Panc1 (cell line): ENCODE results near the gene BRD1.

Experiments used
- CTCF ChIP-seq: fragments of 450-650 bp; IDR thresholded peaks from 2 replicates; pipeline ENCODE4 v1.5.1; 2017; ENCODE audit warnings: mild to moderate bottlenecking
- POLR2AphosphoS5 ChIP-seq: IDR thresholded peaks from 2 replicates; pipeline ENCODE4 v1.6.1; 2012; ENCODE audit warnings: mild to moderate bottlenecking, low read depth, low read length, moderate library complexity
- REST ChIP-seq, 2 experiments: IDR thresholded peaks; 2 replicates each; pipeline ENCODE4 v1.6.1; 2011 to 2012; ENCODE audit warnings: low read depth in 2 of 2, control low read depth in 1 of 2, low read length in 1 of 2, mild to moderate bottlenecking in 1 of 2, moderate library complexity in 1 of 2; ENCODE audit not compliant: insufficient read depth in 1 of 2
- TCF7L2 ChIP-seq: IDR thresholded peaks from 2 replicates; pipeline ENCODE4 v1.6.1; 2011; ENCODE audit warnings: mild to moderate bottlenecking, low read depth, low read length, inconsistent platforms

- TF ChIP-seq CTCF (no peak), POLR2AphosphoS5 (no peak), REST (IDR thresholded peaks at IDR 0.05; ENCODE audit: insufficient read depth in 1 of 2, low read depth in 2 of 2, low read length in 1 of 2) (no peak), TCF7L2 (no peak)
Measured at GRCh38 chr22:49781289-49781782, 46.3 kb downstream of the BRD1 start.
